Neural cell (in vitro differentiated cells): Measurements from ENCODE around the gene TDRD12.

Experiments used
- EZH2 ChIP-seq: fragments of 200-600, 300-800 bp; shearing (Covaris generic), sonication (generic); IDR thresholded peaks from 2 replicates; pipeline ENCODE4 v1.6.1; 2014; ENCODE audit warnings: antibody characterized with exemption, low read length, borderline replicate concordance, mild to moderate bottlenecking; ENCODE audit not compliant: insufficient read depth, poor library complexity, severe bottlenecking
- TF ChIP-seq, protein P1 (sequence below): fragments of 450-650 bp; IDR thresholded peaks from 2 replicates; pipeline ENCODE4 v1.5.1; 2014; ENCODE audit warnings: antibody characterized with exemption, mild to moderate bottlenecking, moderate library complexity; ENCODE audit not compliant: poor library complexity, severe bottlenecking

DNA sequence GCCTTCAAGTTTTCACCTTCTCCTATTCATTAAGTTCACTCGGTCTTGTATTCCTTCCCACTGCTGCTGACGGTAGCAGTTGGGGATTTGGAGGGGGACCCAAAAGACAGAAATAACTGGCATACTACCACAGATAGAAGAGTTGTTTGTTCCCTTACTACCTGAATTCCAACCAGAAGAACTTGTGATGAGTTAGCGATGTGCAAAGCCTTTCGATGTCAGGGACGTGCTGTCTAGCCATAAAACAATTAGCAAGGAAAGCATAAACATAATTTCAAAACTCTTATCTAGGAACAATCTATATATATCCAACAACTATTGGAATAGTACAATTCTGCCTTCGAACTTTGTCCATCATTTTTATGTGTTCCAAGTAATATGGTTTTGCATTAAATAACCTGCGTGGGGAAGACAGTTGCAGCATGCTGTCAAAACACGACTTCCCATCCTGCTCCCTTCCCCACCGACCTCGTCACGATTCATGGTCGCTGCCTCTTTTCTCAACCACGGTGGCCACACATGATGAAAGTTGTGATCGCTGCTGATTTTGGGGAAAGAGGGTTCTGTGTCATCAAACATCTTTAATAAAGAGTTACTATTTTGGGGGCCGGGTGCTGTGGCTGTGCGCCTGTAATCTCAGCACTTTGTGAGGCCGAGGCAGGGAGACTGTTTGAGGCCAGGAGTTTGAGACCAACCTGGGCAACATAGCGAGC is 153.8 kb downstream of the TDRD12 start:
- TF ChIP-seq EZH2 = no peak
- TF ChIP-seq, protein P1, sequence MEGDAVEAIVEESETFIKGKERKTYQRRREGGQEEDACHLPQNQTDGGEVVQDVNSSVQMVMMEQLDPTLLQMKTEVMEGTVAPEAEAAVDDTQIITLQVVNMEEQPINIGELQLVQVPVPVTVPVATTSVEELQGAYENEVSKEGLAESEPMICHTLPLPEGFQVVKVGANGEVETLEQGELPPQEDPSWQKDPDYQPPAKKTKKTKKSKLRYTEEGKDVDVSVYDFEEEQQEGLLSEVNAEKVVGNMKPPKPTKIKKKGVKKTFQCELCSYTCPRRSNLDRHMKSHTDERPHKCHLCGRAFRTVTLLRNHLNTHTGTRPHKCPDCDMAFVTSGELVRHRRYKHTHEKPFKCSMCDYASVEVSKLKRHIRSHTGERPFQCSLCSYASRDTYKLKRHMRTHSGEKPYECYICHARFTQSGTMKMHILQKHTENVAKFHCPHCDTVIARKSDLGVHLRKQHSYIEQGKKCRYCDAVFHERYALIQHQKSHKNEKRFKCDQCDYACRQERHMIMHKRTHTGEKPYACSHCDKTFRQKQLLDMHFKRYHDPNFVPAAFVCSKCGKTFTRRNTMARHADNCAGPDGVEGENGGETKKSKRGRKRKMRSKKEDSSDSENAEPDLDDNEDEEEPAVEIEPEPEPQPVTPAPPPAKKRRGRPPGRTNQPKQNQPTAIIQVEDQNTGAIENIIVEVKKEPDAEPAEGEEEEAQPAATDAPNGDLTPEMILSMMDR = no peak
